NCI-H128 (cell line): ENCODE results near the gene C11orf58.

ENCODE experiments used
- DNase-seq: peaks from one replicate; lab custom pipeline; 2025; ENCODE audit not compliant: unreplicated experiment; lab: John Stamatoyannopoulos, UW

The C11orf58 gene

GRCh38 chr11:16784666-16785065 is 46.2 kb downstream of the C11orf58 start:
- no peak for DNase-seq

- peak; percentile 18 for DNase-seq
Measured at GRCh38 chr11:16785520-16786128, 47.2 kb downstream of the C11orf58 start.

- no peak for DNase-seq
Measured at GRCh38 chr11:16786131-16786530, 47.7 kb downstream of the C11orf58 start.

GRCh38 chr11:16787035-16787742 is 48.7 kb downstream of the C11orf58 start:
- no peak for DNase-seq

- DNase-seq: peak; percentile 1
Measured at GRCh38 chr11:16788141-16789062, 50.0 kb downstream of the C11orf58 start.

- no peak for DNase-seq
Measured at GRCh38 chr11:16789063-16789420, 50.6 kb downstream of the C11orf58 start.

- DNase-seq: no peak
Measured at GRCh38 chr11:16789560-16790485, 51.4 kb downstream of the C11orf58 start.

- no peak for DNase-seq
Measured at GRCh38 chr11:16790486-16791190, 52.2 kb downstream of the C11orf58 start.

GRCh38 chr11:16791191-16791961 is 52.9 kb downstream of the C11orf58 start:
- no peak for DNase-seq

- DNase-seq: no peak
Measured at GRCh38 chr11:16792426-16792825, 54.0 kb downstream of the C11orf58 start.

- DNase-seq: no peak
Measured at GRCh38 chr11:16793009-16793408, 54.6 kb downstream of the C11orf58 start.

- no peak for DNase-seq
Measured at GRCh38 chr11:16793511-16793910, 55.1 kb downstream of the C11orf58 start.

- DNase-seq: no peak
Measured at GRCh38 chr11:16794047-16794818, 55.8 kb downstream of the C11orf58 start.

GRCh38 chr11:16795146-16795545 is 56.7 kb downstream of the C11orf58 start:
- no peak for DNase-seq

- no peak for DNase-seq
Measured at GRCh38 chr11:16796311-16796710, 57.9 kb downstream of the C11orf58 start.

- DNase-seq: no peak
Measured at GRCh38 chr11:16797776-16798175, 59.3 kb downstream of the C11orf58 start.

- DNase-seq: no peak
Measured at GRCh38 chr11:16799221-16799620, 60.8 kb downstream of the C11orf58 start.

GRCh38 chr11:16799890-16800289 is 61.4 kb downstream of the C11orf58 start:
- DNase-seq: no peak

GRCh38 chr11:16800382-16800781 is 61.9 kb downstream of the C11orf58 start:
- DNase-seq: no peak
